HG03354 (cell line): Measurements from ENCODE around the gene ZNF383.
"Not testable (repeated sequence)": the region's sequence is repeated elsewhere in the genome, so short reads cannot be mapped to it uniquely, and the experiment has no call there.

Experiments
- ATAC-seq: cut with Tn5 transposase; IDR thresholded peaks from one replicate; pipeline ENCODE4 v1.9.1; 2021; ENCODE audit warnings: mild to moderate bottlenecking; ENCODE audit not compliant: unreplicated experiment, poor library complexity, severe bottlenecking

ZNF383 gene

GRCh38 chr19:37292998-37293939 lies 75.3 kb downstream of the ZNF383 start:
- not testable (repeated sequence) for ATAC-seq

- not testable (repeated sequence) for ATAC-seq
These were observed 76.2 kb downstream of the ZNF383 start for GRCh38 chr19:37294246-37294645.
